DOHH2 (cell line): ENCODE results near the gene SCUBE1.

ENCODE experiments used
- H3F3A ChIP-seq: fragments of 200-600 bp; sonication (generic), shearing (Covaris generic); 2 replicates; pipeline ENCODE4 v1.6.0; 2016; ENCODE audit warnings: antibody characterized with exemption, mild to moderate bottlenecking; ENCODE audit not compliant: control insufficient read depth, insufficient read depth
- H3K27ac ChIP-seq: fragments of 200-600 bp; sonication (generic); 2 replicates; pipeline ENCODE4 v1.5.1; 2014; ENCODE audit warnings: low read depth, mild to moderate bottlenecking, low read length, moderate library complexity
- H3K27me3 ChIP-seq: fragments of 200-600 bp; sonication (generic); 2 replicates; pipeline ENCODE4 v1.6.1; 2014; ENCODE audit warnings: mild to moderate bottlenecking, low read length, mixed read lengths; ENCODE audit not compliant: control insufficient read depth
- H3K36me3 ChIP-seq: fragments of 200-600 bp; sonication (generic); 2 replicates; pipeline ENCODE4 v1.6.1; 2014; ENCODE audit warnings: mild to moderate bottlenecking, low read length, moderate library complexity, mixed read lengths; ENCODE audit not compliant: control insufficient read depth
- H3K4me1 ChIP-seq: fragments of 200-600 bp; sonication (generic); 2 replicates; pipeline ENCODE4 v1.6.1; 2014; ENCODE audit warnings: mild to moderate bottlenecking, low read length, mixed read lengths; ENCODE audit not compliant: control insufficient read depth
- H3K4me2 ChIP-seq: fragments of 200-600 bp; sonication (generic); 2 replicates; pipeline ENCODE4 v1.6.0; 2014; ENCODE audit warnings: mild to moderate bottlenecking, low read length, moderate library complexity
- H3K4me3 ChIP-seq: fragments of 200-600 bp; sonication (generic); 2 replicates; pipeline ENCODE4 v1.5.1; 2014; ENCODE audit warnings: mild to moderate bottlenecking, low read length, mixed read lengths
- H3K79me2 ChIP-seq: fragments of 200-600 bp; sonication (generic); 2 replicates; pipeline ENCODE4 v1.6.1; 2014; ENCODE audit warnings: mild to moderate bottlenecking, low read length, mixed read lengths; ENCODE audit not compliant: control insufficient read depth
- H3K9me2 ChIP-seq: fragments of 200-600 bp; sonication (generic); replicated peaks from 2 replicates; pipeline ENCODE4 v1.6.1; 2014; ENCODE audit warnings: mild to moderate bottlenecking, low read length, mixed read lengths; ENCODE audit not compliant: control insufficient read depth
- H3K9me3 ChIP-seq: fragments of 200-600 bp; sonication (generic); 2 replicates; pipeline ENCODE4 v1.6.1; 2014; ENCODE audit warnings: antibody characterized with exemption, low read length, mixed read lengths; ENCODE audit not compliant: control insufficient read depth, insufficient read depth
- H4K20me1 ChIP-seq: fragments of 200-600 bp; sonication (generic); 2 replicates; pipeline ENCODE4 v1.6.0; 2014; ENCODE audit warnings: low read depth, mild to moderate bottlenecking, antibody characterized with exemption, low read length, moderate library complexity; ENCODE audit not compliant: control insufficient read depth, insufficient read depth
- CTCF ChIP-seq: fragments of 200-600 bp; sonication (generic); IDR thresholded peaks from one replicate; pipeline ENCODE4 v1.5.1; 2014; ENCODE audit warnings: antibody characterized with exemption, mild to moderate bottlenecking, low read depth, low read length; ENCODE audit not compliant: poor library complexity, severe bottlenecking
- EZH2phosphoT487 ChIP-seq: fragments of 200-600 bp; sonication (generic); IDR thresholded peaks from 2 replicates; pipeline ENCODE4 v1.6.1; 2017; ENCODE audit warnings: borderline replicate concordance, mild to moderate bottlenecking, antibody characterized with exemption, low read length, moderate library complexity, mixed read lengths

SCUBE1 gene

GRCh38 chr22:43200555-43200954, 142.6 kb downstream of the SCUBE1 start:
- Histone ChIP-seq H3K27me3 (no peaks in the 10 kb centered on the region), H3K9me3 (no peaks in the 10 kb centered on the region), H3K4me3 (no peak overlapping the region), H3K4me2 (no peak overlapping the region), H3F3A (no peaks in the 10 kb centered on the region), H3K27ac (no peak overlapping the region), H3K36me3 (no peaks in the 10 kb centered on the region), H3K79me2 (no peaks in the 10 kb centered on the region), H4K20me1 (no peaks in the 10 kb centered on the region), H3K4me1 (no peaks in the 10 kb centered on the region), H3K9me2 (no peaks in the 10 kb centered on the region)
- no peak for TF ChIP-seq CTCF
- no peak for TF ChIP-seq EZH2phosphoT487

- Histone ChIP-seq H3K9me3 (no peaks in the 10 kb centered on the region), H3K27me3 (no peaks in the 10 kb centered on the region), H3K79me2 (no peaks in the 10 kb centered on the region), H3K4me2 (no peak overlapping the region), H3K27ac (no peak overlapping the region), H3K36me3 (no peaks in the 10 kb centered on the region), H3K9me2 (no peaks in the 10 kb centered on the region), H3F3A (no peaks in the 10 kb centered on the region), H3K4me3 (no peak overlapping the region), H4K20me1 (no peaks in the 10 kb centered on the region), H3K4me1 (no peaks in the 10 kb centered on the region)
- no peak for TF ChIP-seq CTCF
- no peak for TF ChIP-seq EZH2phosphoT487
These were observed 143.1 kb downstream of the SCUBE1 start for GRCh38 chr22:43200031-43200430.

- H3F3A ChIP-seq: no peaks in the 10 kb centered on the region
- no peaks in the 10 kb centered on the region for H3K9me3 ChIP-seq
- TF ChIP-seq CTCF (no peak), EZH2phosphoT487 (no peak)
- no peak overlapping the region for H3K4me2 ChIP-seq
- H3K36me3 ChIP-seq: no peaks in the 10 kb centered on the region
- H3K27me3 ChIP-seq: no peaks in the 10 kb centered on the region
- H3K4me1 ChIP-seq: no peaks in the 10 kb centered on the region
- no peaks in the 10 kb centered on the region for H4K20me1 ChIP-seq
- no peak overlapping the region for H3K27ac ChIP-seq
- no peaks in the 10 kb centered on the region for H3K9me2 ChIP-seq
- no peaks in the 10 kb centered on the region for H3K79me2 ChIP-seq
- H3K4me3 ChIP-seq: no peak overlapping the region
These were observed 143.6 kb downstream of the SCUBE1 start for GRCh38 chr22:43199541-43199940.

- no peaks in the 10 kb centered on the region for H3K27me3 ChIP-seq
- no peaks in the 10 kb centered on the region for H3K36me3 ChIP-seq
- H3K79me2 ChIP-seq: no peaks in the 10 kb centered on the region
- no peak overlapping the region for H3K4me2 ChIP-seq
- H4K20me1 ChIP-seq: no peaks in the 10 kb centered on the region
- no peak overlapping the region for H3K4me3 ChIP-seq
- H3K27ac ChIP-seq: no peak overlapping the region
- H3K9me2 ChIP-seq: no peaks in the 10 kb centered on the region
- H3K9me3 ChIP-seq: no peaks in the 10 kb centered on the region
- H3F3A ChIP-seq: no peaks in the 10 kb centered on the region
- TF ChIP-seq CTCF (no peak), EZH2phosphoT487 (no peak)
- no peaks in the 10 kb centered on the region for H3K4me1 ChIP-seq
These were observed 144.2 kb downstream of the SCUBE1 start for GRCh38 chr22:43198936-43199335.
